22Rv1 (cell line): ENCODE results near the gene OR52E4.

Experiments
- H3K27ac ChIP-seq: fragments of 450-650 bp; 2 replicates; pipeline ENCODE4 v1.5.1; 2017
- ZFX ChIP-seq: fragments of 450-650 bp; IDR thresholded peaks from 2 replicates; pipeline ENCODE4 v1.6.1; 2017; ENCODE audit warnings: antibody characterized with exemption, borderline replicate concordance
- TF ChIP-seq, protein P1 (sequence below): fragments of 450-650 bp; IDR thresholded peaks from 2 replicates; pipeline ENCODE4 v1.5.1; 2017; ENCODE audit warnings: mild to moderate bottlenecking

OR52E4 gene

DNA sequence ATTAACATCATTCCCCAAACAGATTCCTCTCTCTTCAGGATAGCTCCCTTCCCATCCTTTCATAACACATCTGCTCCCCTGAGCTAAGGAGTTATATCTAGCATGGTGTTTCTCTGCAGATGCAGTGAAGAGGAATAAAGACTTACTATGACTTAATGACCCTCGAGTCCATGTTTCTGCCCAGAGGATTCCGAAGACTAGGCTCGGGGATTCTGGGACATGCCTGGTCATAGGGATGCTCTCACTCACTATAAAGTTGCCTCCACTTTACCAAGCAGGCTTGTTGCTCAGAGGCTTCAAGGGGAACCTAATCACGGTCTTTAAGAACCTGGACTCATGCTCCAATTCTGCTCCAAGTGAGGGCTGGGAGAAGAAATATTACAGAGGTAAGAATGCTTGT, at the start of gene OR52E4:
TSS of gene OR52E4 (plus strand) at position 301 of the 400 bp plus-strand sequence. CDS start 3,664 bp downstream, outside the sequence.
- H3K27ac ChIP-seq, result no peak within 1 kb of the TSS
- TF ChIP-seq ZFX, result no peak
- TF ChIP-seq, protein P1, sequence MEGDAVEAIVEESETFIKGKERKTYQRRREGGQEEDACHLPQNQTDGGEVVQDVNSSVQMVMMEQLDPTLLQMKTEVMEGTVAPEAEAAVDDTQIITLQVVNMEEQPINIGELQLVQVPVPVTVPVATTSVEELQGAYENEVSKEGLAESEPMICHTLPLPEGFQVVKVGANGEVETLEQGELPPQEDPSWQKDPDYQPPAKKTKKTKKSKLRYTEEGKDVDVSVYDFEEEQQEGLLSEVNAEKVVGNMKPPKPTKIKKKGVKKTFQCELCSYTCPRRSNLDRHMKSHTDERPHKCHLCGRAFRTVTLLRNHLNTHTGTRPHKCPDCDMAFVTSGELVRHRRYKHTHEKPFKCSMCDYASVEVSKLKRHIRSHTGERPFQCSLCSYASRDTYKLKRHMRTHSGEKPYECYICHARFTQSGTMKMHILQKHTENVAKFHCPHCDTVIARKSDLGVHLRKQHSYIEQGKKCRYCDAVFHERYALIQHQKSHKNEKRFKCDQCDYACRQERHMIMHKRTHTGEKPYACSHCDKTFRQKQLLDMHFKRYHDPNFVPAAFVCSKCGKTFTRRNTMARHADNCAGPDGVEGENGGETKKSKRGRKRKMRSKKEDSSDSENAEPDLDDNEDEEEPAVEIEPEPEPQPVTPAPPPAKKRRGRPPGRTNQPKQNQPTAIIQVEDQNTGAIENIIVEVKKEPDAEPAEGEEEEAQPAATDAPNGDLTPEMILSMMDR, result no peak

DNA sequence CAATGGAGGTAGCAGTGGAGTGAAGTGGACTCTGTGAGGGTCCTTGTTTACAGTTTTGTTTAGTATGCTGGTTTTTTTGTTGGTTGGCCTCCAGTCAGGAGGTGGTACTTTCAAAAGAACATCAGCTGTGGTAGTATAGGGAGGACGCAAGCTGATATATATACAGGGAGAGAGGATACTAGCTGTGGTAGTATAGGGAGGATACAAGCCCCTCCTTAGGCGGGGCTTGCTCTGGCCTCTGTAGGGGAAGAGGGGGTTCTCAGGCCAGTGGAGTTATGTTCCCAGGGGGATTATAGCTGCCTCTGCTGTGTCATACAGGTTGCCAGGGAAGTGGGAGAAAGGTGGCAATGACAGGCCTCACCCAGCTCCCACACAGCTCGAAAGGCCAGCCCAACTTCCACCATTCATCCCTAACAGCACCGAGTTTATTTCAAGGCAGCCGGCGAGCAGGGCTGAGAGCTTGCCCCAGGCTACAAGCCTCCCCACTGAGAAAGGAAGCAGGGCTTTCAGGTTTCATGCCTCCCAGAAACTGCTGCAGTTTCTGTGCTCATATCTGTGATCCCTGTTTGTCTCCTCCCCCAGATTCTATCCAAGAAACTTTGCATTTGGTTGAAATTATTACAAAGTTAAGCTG, 49.1 kb upstream of the OR52E4 start:
- H3K27ac ChIP-seq, result no peak overlapping the region
- no peak for TF ChIP-seq ZFX
- TF ChIP-seq, protein P1, result no peak

DNA sequence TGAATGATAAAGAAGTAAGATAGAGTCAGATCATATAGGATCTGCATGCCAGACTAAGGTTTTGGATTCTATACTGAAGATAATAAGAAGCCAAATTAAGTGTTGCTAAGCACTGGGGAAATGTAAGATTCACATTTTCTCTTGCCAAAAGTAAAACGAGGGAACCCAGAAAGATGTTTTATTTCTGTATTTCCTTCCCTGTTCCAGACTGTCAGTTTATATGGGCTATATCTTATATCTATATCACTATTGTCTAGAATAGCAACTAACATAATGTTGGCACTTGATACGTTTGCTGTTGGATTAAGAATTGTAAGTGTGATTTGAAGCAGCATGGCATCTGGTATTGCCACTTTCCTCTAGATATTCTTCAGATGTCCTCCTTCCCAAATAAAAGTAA, 47.0 kb upstream of the OR52E4 start:
- no peak overlapping the region for H3K27ac ChIP-seq
- TF ChIP-seq ZFX, result no peak
- TF ChIP-seq, protein P1, result no peak

DNA sequence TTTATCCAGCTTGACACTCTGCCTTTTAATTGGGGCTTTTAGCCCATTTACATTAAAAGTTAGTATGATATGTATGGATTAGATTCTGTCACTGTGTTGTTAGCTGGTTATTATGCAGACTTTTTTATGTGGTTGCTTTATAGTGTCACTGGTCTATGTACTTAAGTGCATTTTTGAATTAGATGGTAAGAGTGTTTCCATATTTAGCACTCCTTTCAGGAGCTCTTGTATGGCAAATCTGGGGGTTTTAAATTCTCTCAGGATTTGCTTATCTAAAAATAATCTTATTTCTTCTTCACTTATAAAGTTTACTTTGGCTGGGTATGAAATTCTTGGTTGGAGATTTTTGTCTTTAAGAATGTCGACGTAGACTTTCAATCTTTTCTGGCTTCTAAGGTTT, 42.7 kb upstream of the OR52E4 start:
- TF ChIP-seq, protein P1, result no peak
- no peak for TF ChIP-seq ZFX

DNA sequence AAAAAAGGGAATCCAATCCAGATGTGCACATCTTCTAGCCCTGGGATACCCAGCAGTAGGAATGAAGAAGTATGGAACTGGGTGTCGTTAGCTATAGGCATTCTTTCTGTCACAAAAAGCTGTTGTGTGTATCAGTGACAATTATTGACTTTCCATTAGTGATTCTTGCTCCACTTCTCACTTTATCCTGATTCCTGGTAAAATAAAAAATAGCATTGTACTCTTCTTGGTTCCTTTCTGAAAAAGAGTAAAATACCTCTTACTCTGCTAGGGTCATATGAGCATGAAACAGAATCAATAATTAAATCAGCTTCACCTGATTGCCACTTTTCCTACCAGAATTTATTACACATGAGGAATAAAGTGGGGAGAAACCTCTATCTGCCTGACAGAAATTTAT, 38.6 kb upstream of the OR52E4 start, which contains the start of gene OR52E6:
TSS of gene OR52E6 (minus strand) at position 101 of the 400 bp plus-strand sequence. CDS start at position 101, 0 bp downstream.
- TF ChIP-seq, protein P1, result no peak
- no peak for TF ChIP-seq ZFX
- no peak within 1 kb of the TSS for H3K27ac ChIP-seq

More for the DNA sequence above, 42.7 kb upstream of the OR52E4 start:
- no peak overlapping the region for H3K27ac ChIP-seq

DNA sequence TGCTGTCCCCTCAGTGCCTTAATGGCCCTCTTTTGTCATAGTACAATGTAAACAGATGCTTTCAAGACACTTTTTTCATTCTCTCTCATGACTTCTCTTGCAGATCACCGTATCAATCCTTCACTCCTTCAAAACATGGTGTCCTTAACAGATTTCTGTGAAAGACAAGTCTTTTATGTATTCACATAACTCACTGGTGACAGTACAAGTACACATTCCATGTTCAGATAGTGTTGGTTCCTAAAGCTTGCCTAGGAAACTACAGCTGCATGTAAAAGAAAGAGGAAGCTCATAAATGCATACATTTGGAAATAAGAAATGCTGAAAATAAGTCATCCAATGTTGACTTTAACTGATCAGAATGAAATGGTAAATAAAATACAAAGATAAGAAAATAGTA, 33.7 kb upstream of the OR52E4 start:
- TF ChIP-seq, protein P1, result no peak
- no peak for TF ChIP-seq ZFX
- no peak overlapping the region for H3K27ac ChIP-seq

DNA sequence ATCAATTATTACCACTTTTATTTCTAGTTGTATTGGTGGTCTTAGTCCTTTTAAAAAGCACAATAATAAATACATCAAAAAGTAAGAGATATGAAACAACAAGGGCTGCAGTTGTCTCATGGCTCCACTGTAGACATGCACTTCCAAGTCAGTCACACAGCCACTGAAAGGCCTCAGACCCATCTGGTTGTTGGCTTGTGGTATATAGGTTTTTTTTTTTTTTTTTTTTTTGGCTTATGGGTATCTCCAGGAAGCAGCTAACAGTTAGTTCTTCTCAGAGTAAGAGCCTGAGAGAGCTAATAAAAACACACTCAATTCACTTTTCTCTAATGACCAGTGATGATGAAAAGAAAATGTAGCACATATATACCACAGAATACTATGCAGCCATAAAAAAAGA, 32.7 kb upstream of the OR52E4 start:
- no peak for TF ChIP-seq ZFX
- TF ChIP-seq, protein P1, result no peak
- no peak overlapping the region for H3K27ac ChIP-seq
